ENCODE data around the gene JPH2. TPM values are rescaled to one million over a fixed set of nuclear protein-coding genes. Genes with fewer than 3 reads are reported as not detected.

The JPH2 gene
- total RNA-seq, 1 donor from 2014 or later = 0.13 TPM

DNA sequence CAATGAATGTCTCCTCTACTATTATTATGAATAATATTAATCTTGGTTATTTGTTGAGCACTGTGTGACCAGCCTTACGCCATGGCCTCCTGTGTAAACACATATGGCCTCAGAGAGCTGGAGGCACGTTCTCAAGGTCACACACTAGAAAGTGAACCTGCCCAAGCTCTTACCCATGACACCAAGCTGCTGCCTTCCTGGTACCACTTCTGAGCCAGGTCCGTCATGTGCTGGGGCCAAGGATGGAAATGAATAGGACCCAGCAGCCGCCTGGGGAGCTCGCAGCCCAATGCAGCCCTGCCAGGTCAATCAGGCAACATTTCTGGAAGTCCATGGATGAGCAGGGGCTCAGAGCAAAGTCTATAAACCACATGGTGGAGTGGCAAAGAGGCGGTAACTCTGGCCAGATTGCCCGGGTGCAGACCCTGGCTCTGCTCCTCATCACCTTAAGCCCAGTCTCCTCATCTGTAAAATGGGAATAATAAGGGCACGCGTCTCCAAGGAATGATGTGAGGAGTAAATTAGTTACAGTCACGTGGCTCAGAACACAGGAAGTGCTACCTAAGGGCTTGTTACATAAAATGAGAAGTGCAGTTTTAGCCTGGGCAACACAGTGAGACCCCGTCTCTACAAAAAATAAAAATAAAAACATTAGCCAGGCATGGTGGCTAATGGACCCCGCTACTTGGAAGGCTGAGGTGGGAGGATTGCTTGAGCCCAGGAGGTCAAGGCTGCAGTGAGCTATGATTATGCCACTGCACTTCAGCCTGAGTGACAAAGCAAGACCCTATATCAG, 61.5 kb downstream of the JPH2 start:
- DNase-seq (ENCODE audit: low read depth in 2 of 2) = no peak

DNA sequence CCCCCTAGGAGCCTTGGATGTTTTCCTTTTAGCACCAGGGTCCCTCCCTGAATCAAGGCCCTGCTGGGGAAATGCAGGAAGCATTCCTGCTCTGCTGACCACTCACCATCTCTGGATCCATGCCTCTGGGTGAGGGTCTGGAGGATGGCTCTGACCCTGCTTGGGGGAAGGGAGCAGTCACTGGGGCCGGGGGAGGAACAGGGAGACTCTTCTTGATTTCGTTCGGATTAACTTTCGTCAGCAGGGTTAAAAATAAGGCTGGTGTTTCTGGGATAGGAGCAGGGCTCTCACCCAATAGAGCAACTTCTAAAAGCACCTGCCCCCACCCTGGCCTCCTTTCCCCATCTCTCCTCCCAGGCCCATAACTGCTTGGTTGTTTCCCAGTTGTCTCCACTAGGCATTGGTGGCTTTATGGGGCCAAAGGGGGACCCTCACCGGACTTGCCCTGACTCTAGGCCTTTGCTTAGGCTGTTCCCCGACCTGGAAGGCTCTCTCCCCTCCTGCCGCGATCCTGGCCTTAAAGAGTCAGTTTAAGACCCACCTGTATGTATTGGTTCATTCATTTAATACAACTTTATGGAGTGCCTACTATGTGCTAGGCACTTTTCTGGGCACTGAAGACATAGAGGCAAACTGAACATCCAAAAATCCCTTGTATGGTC, 63.0 kb downstream of the JPH2 start:
- no peak for DNase-seq (ENCODE audit: low read depth in 2 of 2)

DNA sequence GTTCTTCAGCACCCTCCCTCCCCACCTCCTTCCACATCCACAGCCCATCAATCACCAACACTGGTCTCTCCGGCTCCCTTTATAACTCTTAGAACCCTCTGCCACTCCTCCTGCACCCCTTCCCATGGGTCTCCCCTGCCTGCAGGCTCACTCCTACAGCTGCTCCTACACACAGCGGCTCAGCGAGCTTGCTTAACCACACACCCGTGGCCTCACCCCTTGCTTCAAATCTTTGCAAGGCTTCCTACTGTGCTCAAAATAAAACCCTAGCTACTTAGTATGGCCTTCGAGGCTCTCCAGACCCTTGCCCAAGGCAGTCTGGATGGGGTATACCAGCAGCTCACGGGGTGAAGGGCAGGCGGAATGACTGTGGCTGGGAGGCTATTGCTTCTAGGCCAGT, 63.7 kb downstream of the JPH2 start:
- no peak for DNase-seq (ENCODE audit: low read depth in 2 of 2)

DNA sequence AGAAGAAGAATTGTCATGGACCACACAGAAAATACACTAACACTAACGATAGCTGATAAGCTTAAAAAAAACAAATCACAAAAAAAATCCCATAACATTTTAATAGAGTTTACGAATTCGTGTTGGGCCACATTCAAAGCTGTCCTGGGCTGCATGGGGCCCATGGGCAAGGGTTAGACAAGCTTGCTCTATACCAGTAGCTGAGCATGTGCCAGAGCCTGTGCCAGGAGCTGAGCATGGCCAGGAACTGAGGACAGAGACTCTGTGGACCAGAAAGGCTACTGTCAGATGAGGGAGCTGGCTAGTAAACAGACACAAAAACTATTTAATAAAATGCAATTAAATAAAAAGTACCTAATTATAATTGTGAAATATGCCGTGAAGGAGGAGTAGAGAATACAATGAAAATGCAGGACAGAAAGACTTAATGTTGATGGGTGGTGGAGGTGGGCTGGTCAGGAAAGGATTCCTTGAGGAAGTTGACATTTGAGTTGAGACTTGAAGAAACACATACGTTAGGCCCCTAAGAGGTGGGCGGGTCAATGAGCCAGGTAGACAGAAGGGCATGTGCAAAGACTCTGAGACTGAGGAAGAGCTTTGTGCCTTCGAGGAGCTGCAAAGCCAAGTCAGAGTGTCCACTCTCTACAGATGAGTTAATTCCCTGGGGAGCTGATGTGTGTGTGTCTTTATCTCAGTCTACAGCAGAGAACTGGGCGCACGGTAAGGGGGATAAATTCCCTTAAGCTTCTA, 66.1 kb downstream of the JPH2 start:
- DNase-seq (ENCODE audit: low read depth in 2 of 2) = no peak

DNA sequence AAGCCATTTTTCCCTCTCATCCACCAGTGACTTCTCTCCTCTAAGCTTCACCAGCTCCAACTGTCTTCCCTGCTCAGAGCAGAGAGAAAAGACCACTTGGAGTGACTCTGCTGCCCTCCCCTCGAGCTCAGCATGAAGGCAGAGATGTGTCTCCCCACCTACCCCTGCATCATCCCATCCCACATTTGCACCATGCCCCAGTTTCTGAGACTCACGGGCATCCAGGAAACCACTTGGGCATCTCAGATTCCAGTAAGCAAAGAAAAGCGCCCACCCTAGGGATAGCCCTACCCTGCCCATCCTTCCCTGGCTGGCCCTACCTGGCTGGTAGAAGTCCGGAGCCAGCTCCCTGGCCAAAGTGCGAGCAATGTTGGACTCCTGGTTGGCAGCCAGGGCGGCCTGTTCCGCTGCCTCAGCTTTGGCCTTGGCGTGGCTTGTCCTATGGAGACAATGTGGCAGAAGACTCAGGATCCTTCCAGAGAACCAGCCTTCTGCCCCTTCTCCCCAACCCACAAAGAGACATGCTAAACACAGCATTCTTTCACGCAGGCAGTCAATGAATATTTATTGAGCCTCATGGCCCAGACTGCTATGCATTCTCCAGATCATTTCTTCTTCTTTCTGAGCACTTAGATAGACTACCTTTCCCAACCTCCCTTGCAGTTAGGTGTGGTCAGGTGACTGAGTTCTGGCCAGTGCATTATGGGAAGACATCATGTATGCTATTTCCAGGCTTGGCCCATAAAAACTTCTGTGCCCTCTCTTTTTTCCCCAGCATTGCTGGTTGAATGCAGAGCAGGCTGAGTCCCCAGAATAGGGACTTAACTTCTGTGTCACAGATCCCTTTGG, 68.6 kb downstream of the JPH2 start:
- no peak for DNase-seq (ENCODE audit: low read depth in 2 of 2)

DNA sequence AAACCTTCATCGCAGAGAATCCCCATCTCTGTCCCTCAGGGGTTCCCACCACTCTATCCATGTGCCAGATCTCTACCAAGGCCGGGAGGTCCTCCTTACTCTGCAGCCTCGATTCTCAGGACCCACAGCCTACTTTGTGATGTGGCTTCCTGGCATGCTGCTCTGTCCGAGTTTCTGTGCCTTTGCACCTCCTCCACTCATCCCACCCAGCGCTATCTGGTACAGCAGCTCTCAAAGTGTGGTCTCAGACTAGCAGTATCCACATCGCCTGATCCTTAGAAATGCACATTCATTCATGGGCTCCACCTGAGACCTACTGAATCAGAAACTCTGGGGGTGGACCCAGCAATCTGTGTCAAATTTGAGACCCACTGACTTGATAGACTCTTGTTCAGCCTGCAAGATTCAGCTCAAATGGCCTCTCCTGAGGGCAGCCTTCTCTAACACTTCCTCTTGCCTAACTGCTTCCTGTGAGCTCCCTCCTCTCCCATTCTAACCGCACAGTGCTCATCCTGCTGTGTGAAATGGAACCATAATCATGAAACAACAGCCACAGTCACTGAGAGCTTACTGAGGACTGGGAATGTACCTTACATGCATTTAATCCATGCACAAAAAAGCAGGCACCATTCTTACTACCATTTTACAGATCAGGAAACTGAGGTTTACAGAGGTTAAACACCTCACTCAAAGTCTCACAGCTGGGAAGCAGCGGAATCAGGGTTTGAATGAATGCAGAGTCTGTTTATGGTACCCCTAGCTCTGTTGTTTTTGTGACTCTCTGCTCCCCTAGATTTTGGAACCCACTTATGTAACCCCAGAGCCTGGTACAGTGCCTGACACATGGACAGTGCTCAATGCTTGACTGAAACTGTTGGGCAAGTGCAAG, 69.4 kb downstream of the JPH2 start:
- no peak for DNase-seq (ENCODE audit: low read depth in 2 of 2)

DNA sequence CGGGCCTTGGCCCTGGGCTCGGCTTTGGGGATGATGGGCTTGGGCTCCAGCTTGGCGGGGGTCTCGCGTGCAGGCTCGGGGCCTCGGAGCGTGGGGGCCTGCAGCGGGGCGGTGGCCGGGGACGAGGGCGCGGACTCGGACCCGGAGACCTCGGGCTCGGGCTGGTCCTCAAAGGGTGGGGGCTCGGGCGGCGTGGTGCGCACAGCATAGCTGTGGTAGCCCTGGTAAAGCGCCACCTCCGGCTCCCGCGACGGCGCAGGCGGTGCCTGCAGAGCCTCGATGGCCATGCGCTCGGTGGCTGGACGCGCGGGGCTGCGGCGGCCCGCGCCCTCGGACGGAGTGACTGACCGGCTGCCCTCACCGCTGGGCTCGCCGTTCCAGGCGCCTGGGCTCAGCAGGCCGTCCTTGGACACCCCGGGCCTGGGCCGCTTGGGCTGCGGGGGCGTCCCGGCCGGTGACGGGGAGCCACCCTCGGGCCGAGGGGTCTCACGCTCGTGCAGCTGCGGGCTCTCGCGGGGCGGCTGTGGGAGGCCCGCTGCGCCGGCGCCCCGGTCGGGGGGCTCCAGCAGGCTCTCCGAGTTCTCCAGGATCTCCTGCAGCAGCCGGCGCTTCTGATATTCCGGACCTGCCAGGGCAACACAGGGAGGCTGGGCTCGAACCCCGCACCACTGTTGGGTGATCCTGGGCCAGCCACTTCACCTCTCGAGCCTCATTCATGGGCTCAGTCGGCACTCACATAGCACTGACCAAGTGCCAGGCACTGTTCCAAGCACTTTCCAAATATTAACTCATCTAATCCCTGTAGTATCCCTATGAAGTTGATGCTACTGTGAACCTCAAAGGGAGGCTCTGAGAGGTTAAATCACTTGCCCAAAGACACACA, 71.0 kb downstream of the JPH2 start:
- no peak for DNase-seq (ENCODE audit: low read depth in 2 of 2)

DNA sequence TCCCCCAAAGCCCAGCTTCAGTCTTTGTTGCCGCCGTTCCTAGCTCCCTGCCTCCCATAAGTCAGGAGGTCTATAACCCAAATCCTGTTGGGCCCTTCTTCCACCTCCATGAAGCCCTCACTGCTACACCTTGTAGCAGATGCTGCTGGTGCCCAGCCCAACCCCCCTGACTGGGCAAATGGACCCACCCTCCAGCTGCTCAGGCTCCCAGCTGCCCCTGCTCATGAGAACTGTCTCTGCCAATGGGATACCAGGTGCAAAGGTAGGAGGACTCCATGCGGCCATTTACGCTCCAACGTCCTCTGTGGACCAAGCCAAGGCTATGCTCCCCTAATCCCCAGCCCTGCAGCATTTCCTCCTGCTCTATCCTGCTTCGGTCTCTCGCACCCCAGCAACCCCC, 71.8 kb downstream of the JPH2 start:
- no peak for DNase-seq (ENCODE audit: low read depth in 2 of 2)

DNA sequence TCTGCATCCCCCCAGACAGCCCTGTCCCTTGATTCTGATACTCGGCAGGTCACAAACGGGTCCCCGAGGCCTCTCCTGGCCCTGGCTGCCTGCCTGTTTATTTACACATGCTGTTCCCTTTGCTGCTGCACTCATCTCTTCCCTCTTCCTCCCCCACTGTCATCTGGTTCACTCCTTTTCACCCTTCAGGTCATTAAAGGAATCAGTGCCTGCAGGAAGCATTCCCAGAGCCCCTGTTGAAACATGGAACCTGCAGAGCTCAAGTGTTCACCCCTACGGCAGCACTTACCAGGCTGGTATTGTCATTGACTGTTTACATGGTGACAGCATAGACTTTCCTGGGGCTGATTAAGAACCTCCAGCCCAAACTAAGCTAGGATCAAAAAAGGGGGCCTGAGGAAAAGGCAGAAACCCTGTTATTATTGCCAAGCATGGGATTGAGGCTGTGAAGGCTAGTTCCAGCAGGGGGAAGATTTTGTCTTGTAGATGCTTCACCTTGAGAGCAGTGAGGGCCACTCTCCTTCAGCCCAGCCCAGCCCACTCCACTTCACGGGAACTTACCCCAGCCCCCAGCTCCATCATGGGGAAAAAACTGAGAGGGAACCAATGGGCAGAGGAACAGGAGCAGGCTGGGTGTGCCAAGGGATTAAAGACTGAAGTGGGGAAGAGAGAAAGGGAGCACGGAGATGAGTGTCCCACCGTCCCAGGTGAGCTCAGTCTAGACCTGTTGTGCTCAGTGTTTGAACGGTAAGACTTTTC, 73.2 kb downstream of the JPH2 start:
- no peak for DNase-seq (ENCODE audit: low read depth in 2 of 2)

DNA sequence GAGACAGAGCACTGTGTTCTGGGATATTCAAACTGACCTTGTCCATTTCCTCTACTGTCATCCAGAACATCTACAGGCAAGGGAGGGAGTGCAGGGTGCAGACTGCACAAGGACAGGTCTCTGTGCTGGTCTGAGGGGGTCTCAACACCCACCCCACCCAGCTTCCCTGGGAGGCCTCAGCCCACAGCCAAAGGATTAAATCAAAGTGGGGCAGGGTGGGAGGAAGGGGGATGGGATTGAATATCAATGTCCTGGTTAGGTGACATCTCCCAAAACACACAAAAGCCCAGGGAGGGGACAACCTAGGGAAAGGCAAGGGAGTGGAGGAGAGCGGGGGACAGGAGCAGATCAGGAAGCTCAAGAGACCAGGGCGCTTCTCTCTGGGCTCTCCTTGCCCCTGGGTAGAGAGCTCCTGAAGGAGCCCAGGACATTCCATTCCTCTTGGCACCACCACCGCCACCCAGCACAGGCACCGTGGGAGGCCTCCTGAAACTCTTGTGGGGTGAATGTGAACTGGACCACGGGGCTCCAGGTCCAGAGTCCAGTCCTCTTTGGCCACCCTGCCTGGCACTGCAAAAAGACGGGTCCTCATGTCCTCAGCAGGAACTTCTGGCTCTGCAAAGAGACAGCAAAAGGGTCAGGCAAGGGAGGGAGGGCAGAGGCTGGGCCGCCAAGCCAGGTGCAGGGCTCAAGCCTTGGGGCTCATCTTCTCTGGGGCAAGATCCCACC, 73.9 kb downstream of the JPH2 start:
- DNase-seq (ENCODE audit: low read depth in 2 of 2) = no peak

DNA sequence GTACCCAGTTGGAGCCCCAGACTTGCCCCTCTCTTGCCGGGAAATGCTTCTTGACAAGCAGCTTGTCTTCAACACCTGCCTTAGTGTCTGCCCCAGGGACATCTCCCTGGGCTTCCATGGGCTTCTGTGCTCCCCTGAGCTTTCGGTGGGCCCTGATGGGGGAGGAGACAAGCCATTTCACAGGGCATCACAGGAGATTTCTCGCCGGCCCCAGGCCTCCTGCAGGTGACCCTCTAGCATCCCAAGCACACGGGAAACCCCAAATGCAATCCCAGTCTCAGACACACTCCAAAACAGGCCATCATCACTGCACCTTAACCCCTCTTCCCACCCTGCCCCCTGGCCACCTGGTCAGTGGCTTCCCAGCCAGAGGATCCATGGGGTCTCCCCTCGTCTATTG, 74.5 kb downstream of the JPH2 start:
- DNase-seq (ENCODE audit: low read depth in 2 of 2) = no peak

DNA sequence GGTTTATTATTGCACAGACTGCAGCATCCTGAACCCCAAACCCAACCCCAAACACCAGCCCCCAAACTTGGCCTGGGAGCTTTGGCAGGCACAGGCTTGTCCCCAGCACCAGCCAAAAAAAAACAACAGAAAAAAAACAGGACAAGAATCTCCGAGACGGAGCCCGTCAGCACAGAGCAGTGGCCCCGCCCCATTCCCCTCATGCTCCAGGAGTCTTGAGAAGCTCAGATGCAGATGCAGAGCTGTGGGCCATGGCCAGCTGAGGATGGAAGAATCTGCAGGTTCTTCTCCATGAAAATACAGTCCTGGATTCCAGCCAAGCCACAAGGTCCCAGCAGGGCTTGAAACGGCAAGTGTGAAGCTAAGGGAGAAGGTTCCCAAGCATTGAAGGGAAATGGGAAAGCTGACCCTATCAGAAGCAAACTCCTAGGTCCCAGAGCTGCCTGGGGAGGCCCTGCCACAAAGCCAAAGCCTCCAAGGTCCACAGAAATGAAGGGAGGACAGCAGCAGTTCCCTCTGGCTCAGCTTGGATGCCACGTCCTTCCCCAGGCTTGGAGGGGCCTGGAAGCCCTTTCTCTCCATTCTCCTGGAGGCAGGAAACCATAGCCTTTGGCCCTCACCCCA, 75.2 kb downstream of the JPH2 start:
- no peak for DNase-seq (ENCODE audit: low read depth in 2 of 2)

DNA sequence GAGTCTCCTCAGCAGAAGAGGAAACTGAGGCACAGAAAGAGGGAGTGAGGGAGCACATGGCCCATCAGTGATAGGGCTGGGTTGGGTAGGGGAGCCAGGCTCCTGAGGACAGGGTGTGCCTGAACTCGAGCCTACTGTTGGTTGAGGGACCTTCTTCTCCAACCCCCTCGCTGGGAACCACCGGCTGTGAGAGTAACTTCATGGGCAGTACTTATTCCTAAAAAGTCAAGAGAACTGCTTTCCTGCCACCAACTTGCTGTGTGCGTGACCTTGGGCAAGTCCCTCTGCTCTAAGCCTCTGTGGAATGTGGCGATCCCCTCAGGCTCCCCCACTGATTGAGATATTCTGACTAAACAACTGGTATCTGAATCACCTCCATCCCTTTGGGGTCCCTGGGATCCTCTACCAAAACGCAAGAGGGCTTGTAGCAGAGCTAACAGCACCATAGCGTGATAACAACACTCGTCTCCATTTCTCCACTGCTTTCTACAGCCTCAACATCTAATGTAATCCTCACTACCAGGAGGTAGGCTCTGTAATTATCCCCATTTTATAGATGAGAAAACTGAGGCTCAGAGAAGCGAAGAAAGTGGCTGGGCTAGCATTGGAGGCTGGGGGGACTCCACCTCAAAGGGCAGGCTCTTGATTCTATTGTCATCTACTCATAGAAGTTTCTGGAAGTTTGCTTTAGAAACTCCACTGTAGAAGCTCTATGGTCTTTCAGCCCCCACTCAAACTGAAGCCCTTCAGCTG, 76.0 kb downstream of the JPH2 start:
- no peak for DNase-seq (ENCODE audit: low read depth in 2 of 2)

DNA sequence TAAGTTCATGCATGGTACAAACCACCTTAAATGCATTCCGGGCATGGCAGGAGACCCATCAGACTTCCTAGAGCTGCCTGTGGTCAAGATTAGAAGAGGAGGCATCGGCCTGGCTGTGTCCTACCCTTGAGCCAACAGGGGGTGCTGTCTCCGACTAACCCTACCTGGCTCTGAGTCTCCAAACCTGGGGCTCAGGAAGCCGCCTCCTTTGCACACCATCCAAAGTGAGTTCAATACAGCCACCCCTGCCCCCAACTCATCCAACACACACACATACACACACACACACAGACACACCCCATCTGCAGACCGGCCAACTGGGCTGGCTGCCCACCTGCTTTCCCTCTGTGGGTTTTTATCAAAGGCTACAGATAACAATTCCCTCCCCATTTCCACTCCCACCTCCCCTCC, 77.0 kb downstream of the JPH2 start:
- DNase-seq (ENCODE audit: low read depth in 2 of 2) = peak in 1 of 2 donors; percentile 45

DNA sequence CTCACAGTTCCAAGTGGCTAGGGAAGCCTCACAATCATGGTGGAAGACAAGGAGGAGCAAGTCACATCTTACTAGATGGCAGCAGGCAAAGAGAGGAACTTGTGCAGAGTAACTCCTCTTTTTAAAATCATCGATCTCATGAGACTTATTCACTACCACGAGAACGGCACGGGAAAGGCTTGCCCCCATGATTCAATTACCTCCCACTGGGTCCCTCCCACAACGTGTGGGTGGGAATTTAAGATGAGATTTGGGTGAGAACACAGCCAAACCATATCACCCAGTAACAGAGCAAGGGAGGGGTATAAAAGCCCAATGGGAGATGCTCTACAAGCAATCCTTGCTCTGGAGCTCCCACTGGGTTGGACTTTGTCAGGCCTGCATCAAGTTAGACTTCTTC, 80.4 kb downstream of the JPH2 start:
- no peak for DNase-seq (ENCODE audit: low read depth in 2 of 2)

DNA sequence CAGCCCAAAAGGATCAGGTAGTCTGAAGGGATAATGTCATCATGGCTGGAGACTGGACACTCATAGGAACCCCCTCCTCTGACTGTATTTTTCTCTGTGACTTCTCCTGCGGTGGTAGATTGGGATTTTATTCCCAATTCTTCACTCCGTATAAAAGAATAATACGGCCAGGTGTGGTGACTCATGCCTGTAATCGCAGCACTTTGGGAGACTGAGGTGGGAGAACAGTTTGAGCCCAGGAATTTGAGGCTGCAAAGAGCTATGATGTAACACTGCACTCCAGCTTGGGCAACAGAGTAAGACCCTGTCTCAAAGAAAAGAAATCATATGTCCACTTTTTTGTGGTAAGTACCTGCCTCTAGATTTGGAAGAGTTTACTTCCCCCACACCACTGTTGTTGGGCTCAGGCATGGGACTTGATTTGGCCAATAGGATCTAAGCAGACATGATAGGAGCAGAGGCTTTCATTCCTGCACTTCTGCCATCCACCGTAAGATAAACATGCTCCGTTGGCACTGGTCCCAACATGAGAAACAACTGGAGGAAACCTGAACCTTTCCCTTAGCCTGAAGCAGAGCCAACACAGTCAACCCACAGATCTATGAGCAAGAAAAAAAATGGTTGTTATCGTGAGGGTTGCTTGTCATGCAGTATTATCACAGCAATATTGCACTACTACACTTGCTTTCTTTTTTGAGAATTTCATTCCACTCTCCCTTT, 82.0 kb downstream of the JPH2 start:
- peak; percentile 60 to 85 for DNase-seq (ENCODE audit: low read depth in 2 of 2)

Measured in dermis microvascular lymphatic vessel endothelial cell (primary cell).